ENCODE measurements around the gene TSBP1. TPM values are rescaled to one million over a fixed set of nuclear protein-coding genes. Genes with fewer than 3 reads are reported as not detected.
A peak's percentile ranks its signal among the peaks of the same experiment; 100 is the strongest.
"Not testable (repeated sequence)": the region's sequence is repeated elsewhere in the genome, so short reads cannot be mapped to it uniquely, and the experiment has no call there.

TSBP1 gene
- total RNA-seq, 1 experiment from 2014 or later: not detected

GRCh38 chr6:32298632-32299336, 72.9 kb downstream of the TSBP1 start:
- DNase-seq (ENCODE audit: low read depth): peak; percentile 6
- in situ Hi-C loops (cut with HindIII; ENCODE audit: low pct_unique_long_range_greater_than_20kb, low sequenced_read_pairs): no loop called here

- in situ Hi-C loops (cut with HindIII; ENCODE audit: low pct_unique_long_range_greater_than_20kb, low sequenced_read_pairs); DNase-seq (ENCODE audit: low read depth): not testable (repeated sequence)
Observed at GRCh38 chr6:32294980-32295379, 76.7 kb downstream of the TSBP1 start.

- no peak for DNase-seq (ENCODE audit: low read depth)
- in situ Hi-C loops (cut with HindIII; ENCODE audit: low pct_unique_long_range_greater_than_20kb, low sequenced_read_pairs): no loop called here
Observed at GRCh38 chr6:32294566-32294965, 77.1 kb downstream of the TSBP1 start.

GRCh38 chr6:32293695-32294094, 78.0 kb downstream of the TSBP1 start:
- no peak for DNase-seq (ENCODE audit: low read depth)
- in situ Hi-C loops (cut with HindIII; ENCODE audit: low pct_unique_long_range_greater_than_20kb, low sequenced_read_pairs): no loop called here

- no peak for DNase-seq (ENCODE audit: low read depth)
- in situ Hi-C loops (cut with HindIII; ENCODE audit: low pct_unique_long_range_greater_than_20kb, low sequenced_read_pairs): no loop called here
Observed at GRCh38 chr6:32291543-32291942, 80.2 kb downstream of the TSBP1 start.

GRCh38 chr6:32290886-32291450, 80.7 kb downstream of the TSBP1 start:
- in situ Hi-C loops (cut with HindIII; ENCODE audit: low pct_unique_long_range_greater_than_20kb, low sequenced_read_pairs): no loop called here

GRCh38 chr6:32288426-32288825, 83.3 kb downstream of the TSBP1 start:
- DNase-seq (ENCODE audit: low read depth): no peak
- in situ Hi-C loops (cut with HindIII; ENCODE audit: low pct_unique_long_range_greater_than_20kb, low sequenced_read_pairs): no loop called here

More at GRCh38 chr6:32290886-32291450, 80.7 kb downstream of the TSBP1 start:
- DNase-seq (ENCODE audit: low read depth): no peak

GRCh38 chr6:32273801-32274577, 97.7 kb downstream of the TSBP1 start:
- in situ Hi-C loops (cut with HindIII; ENCODE audit: low pct_unique_long_range_greater_than_20kb, low sequenced_read_pairs); DNase-seq (ENCODE audit: low read depth): not testable (repeated sequence)

- in situ Hi-C loops (cut with HindIII; ENCODE audit: low pct_unique_long_range_greater_than_20kb, low sequenced_read_pairs): no loop called here
- no peak for DNase-seq (ENCODE audit: low read depth)
Observed at GRCh38 chr6:32271429-32271828, 100.3 kb downstream of the TSBP1 start.

- in situ Hi-C loops (cut with HindIII; ENCODE audit: low pct_unique_long_range_greater_than_20kb, low sequenced_read_pairs); DNase-seq (ENCODE audit: low read depth): not testable (repeated sequence)
Observed at GRCh38 chr6:32268459-32268858, 103.2 kb downstream of the TSBP1 start.

GRCh38 chr6:32267035-32267434, 104.7 kb downstream of the TSBP1 start:
- in situ Hi-C loops (cut with HindIII; ENCODE audit: low pct_unique_long_range_greater_than_20kb, low sequenced_read_pairs): no loop called here
- DNase-seq (ENCODE audit: low read depth): no peak

GRCh38 chr6:32257262-32257661, 114.4 kb downstream of the TSBP1 start:
- in situ Hi-C loops (cut with HindIII; ENCODE audit: low pct_unique_long_range_greater_than_20kb, low sequenced_read_pairs): not testable (repeated sequence)

GRCh38 chr6:32255199-32256153, 116.2 kb downstream of the TSBP1 start:
- DNase-seq (ENCODE audit: low read depth): peak; percentile 77
- in situ Hi-C loops (cut with HindIII; ENCODE audit: low pct_unique_long_range_greater_than_20kb, low sequenced_read_pairs): no loop called here

More at GRCh38 chr6:32257262-32257661, 114.4 kb downstream of the TSBP1 start:
- DNase-seq (ENCODE audit: low read depth): not testable (repeated sequence)

- in situ Hi-C loops (cut with HindIII; ENCODE audit: low pct_unique_long_range_greater_than_20kb, low sequenced_read_pairs): no loop called here
- DNase-seq (ENCODE audit: low read depth): no peak
Observed at GRCh38 chr6:32254761-32255198, 116.9 kb downstream of the TSBP1 start.

GRCh38 chr6:32252331-32253009, 119.2 kb downstream of the TSBP1 start:
- no peak for DNase-seq (ENCODE audit: low read depth)
- in situ Hi-C loops (cut with HindIII; ENCODE audit: low pct_unique_long_range_greater_than_20kb, low sequenced_read_pairs): no loop called here

- no peak for DNase-seq (ENCODE audit: low read depth)
- in situ Hi-C loops (cut with HindIII; ENCODE audit: low pct_unique_long_range_greater_than_20kb, low sequenced_read_pairs): no loop called here
Observed at GRCh38 chr6:32249262-32249661, 122.4 kb downstream of the TSBP1 start.

GRCh38 chr6:32247401-32247800, 124.3 kb downstream of the TSBP1 start:
- in situ Hi-C loops (cut with HindIII; ENCODE audit: low pct_unique_long_range_greater_than_20kb, low sequenced_read_pairs): no loop called here
- no peak for DNase-seq (ENCODE audit: low read depth)

Measured in Caki2 (cell line).